NAMALWA (cell line): ENCODE measurements around the gene ZNF407.

Experiments
- DNase-seq: peaks from one replicate; pipeline ENCODE4 v3.0.0-alpha.2; 2015; ENCODE audit warnings: low spot score

ZNF407 gene

DNA sequence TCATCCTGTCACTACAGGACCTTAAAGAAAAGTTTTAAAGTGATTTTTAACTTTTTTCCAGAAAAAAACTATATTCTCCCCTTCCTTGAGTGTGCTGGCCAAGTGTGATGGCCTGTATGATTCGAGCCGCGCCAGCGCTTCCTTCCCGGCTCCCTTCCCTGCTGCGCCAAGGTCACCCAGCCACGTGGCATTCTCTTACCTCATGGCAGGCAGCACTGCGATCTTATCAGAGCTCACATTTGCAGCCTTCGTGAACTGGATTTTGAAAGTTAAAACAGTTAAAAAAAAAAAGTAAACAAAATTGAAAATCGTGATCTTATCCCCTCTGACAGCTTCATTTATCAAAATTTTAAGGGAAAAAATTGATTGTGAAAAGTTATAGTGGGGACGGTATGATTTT, 331.4 kb downstream of the ZNF407 start:
- DNase-seq, result no peak

- DNase-seq, result no peak
Measured at GRCh38 chr18:74930616-74931015, 332.9 kb downstream of the ZNF407 start.

DNA sequence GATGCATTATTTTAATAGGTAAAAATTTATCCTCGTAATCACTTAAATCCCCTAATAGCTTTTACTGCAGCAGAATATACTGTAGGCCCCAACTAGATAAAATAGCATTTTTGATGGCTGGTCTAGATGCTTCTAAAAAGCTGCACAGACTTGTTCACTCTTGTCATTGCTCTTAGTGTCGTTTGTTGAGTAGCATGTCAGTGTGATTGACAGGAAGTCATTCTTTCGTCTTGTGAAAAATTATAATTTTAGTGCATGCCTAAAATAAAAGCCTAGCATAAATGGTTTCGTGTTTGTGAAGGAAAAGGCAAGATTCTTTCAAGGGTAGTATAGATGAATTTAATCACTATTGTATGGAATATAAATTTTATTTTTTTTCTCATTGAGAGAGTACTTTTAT, 336.3 kb downstream of the ZNF407 start:
- no peak for DNase-seq

- no peak for DNase-seq
Measured at GRCh38 chr18:74935434-74935833, 337.8 kb downstream of the ZNF407 start.

DNA sequence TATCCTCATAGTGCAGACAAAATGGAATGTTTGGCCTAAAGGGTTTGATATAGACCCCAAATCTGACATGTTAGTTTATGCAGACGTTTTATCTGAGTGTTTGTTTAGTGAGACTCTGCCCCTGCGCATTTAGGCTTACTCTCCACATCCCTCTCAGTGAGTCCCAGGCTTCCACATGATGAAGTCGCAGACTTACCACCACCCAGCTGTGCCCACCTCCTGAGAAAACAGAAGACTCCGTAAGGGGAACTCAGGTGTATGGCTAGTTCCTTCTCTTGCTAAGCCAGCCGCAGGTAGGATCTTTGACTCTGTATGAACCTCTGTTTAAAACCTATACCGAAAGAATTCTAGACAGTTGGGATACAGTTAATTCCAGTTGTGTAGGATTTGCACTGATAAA, 338.7 kb downstream of the ZNF407 start:
- DNase-seq, result no peak

- DNase-seq, result no peak
Measured at GRCh38 chr18:74937291-74937690, 339.6 kb downstream of the ZNF407 start.

- no peak for DNase-seq
Measured at GRCh38 chr18:74940856-74941255, 343.2 kb downstream of the ZNF407 start.

DNA sequence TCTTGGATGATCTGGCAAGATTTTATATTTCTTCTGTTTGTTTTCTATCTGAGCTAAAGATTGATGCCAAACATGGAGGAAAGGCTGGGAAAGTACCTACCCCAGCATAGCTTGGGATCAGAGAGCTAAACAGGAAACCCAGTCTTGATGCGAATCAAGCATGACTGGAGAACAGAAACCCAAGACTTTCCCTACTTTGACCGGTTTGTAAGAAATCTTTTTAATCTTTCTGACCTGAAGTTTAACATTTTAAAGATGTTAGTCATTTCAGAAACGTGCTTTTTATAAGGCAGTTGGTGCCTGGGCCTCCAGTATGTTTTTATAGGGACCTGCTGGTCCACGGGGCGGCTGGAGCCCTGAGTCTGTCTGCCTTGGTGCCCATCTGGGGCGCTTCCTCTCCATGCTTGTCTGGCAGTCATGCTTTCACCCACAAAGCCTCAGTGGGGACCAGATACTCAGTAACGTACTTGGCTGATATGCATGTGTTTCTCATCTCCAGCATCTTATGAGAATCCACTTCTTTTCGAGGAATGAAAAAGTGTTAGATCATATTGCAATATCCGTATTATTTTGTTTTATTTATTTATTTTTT, 344.7 kb downstream of the ZNF407 start:
- no peak for DNase-seq

DNA sequence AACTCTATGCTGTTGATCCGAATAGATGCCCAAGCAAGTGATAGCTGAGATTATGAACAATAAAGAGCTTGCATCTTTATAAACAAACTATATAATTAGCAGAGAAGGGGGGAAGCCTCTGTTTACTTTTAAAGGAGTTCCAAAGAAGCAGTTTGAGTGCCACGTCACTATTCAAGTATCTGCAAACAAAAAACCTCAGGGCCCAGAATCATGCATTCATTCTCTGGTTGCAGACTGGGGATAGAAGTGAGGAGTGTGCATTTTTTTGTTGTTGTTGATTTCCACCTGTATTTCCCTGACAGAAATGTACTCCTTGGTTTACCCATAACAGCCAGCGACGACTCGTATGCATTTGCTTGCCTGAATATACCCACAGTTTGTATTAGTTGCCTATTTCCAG, 347.0 kb downstream of the ZNF407 start:
- DNase-seq, result no peak

- no peak for DNase-seq
Measured at GRCh38 chr18:74945774-74946545, 348.3 kb downstream of the ZNF407 start.

DNA sequence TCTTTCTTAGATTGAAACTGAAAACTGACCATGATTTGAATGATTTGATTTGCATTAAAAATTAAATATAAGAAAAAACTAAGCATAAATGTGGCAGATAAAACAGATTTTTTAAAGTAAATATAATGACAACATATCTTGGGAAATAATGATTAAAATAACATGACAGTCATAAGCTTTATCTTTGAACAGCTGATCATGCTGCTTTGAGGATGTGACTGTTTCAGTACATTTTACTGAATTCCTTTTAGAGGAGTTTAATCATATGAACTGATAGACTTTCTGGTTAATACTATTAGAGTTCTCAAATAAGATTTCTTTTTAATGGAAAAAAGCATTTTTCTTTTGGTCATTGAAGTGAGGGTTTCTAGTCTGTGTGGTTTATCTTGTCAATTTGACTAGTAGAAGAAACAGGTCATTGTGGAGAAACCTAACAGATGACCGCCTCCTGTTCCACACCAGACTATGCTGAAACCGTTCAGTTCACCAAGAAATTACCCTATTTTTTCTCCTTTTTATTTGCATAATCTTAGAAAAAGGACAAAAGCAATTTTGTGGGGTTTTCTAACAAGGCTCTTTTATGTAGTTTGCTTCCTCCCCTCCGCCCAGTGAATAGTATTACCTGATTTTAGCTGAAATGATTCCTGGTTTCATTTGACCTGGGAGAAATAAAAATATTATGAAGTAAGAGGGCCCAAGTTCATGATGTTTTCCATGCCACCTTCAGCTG, 349.1 kb downstream of the ZNF407 start:
- DNase-seq, result no peak

GRCh38 chr18:74947417-74947816, 349.7 kb downstream of the ZNF407 start:
- DNase-seq, result no peak

DNA sequence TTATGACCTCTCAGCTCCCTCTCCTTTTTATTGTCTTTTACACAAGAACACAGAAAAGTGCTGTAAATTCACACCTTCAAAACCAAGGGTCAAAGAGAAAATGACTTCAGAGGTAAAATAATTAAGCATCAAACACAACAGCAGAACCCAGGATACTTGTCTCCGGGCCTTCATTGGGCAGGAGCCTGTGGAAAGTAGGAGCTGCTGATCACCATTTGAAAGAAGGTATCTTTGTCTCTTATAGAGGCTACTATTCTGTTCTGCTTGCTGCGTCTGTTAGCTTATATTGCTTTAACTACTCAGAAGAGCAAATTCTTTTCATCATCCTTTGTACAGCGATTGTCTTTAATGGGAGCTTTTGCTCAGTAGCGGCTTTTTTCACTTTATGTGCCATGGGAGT, 350.2 kb downstream of the ZNF407 start:
- DNase-seq, result no peak

DNA sequence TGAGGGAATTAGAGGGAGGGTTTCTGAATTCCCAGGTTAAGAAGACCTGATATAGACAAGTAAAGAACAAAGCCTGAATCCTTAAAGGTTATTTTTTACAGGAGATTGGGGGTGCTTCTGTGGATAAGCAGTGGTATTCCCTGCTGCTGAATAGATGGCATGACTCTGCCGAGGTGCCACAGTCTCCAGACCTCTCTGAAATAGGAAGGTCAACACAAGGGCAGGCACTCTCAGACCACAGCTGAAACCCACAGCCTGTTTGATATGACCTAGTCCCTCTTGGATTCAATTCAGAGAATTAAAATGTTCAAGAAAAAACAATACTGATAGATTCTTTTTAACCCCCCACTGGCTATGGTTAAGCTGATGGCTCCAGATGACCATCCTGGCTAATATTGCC, 351.9 kb downstream of the ZNF407 start:
- no peak for DNase-seq

DNA sequence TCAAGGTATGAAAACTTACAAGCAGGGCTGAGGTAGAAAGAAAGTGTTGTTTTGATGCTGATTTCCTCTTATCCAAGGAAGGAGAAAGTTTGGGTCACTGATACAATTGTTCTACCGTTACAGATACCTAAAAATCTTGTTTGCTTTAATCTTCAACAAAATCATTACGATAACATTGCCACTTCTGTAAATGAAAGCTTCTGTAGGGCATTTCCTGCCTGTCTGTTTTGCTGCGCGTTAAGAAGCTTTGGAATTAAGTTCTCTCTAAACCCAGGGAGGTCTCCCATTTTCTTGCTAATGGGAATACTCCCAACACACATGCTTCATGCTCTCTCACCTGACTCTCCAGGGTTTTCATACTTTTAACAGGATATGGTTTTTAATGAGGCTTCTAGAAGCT, 352.8 kb downstream of the ZNF407 start:
- DNase-seq, result no peak

DNA sequence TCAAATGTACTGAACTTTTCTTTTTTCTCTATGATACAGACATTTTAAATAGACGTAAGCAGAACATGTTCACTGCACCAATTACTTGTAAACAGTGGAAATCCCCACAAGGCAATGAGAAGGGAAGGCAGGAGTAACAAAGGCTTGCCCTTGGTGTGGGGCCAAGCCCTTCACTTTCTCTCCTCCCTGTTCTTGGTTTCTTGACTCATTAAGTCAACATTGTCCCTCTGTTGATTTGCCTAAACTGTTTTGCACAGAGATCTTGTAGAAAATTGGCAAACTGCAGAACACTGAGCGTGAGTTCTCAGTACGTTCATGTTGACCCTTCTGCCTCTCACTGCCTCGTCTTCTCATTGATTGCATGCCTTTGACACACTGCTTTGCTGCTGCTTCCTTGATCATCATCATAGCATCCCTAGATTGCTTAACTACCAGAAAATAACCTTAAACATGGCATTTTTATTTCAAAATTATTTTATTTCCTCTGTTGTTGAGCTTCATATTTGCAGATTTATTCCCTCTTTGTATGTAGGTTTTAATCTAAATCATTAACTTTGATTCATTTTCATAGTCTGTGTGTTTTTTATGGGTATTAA, 353.6 kb downstream of the ZNF407 start:
- no peak for DNase-seq

DNA sequence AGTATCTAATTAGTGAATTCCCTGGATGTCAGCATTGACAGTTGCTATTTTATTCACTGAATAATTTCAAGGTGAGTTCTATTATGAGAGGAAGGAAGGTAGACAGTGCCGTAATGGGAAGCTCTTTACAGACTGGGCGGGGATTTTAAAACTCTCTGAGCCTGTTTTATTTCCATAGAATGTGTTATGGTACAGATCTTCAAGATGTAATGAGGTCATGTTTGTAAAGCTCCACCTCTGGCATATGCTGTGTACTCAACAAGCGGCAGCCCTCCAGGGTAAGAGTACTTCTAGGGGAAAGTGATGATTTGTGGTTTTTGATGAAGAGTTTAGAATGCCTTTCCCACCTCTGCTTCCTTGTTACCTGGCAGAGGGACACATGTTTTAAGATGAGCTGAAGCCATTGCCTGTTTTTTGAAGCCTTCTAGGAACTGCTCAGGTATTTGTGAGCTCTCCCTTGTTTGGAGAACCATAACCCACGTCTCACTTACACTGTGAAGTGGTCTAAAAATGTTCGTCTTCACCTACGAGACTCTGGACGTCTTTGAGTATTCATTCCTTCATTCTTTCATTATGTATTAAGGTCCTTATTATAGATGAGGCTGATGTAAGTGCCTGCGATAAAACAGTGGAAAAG, 360.0 kb downstream of the ZNF407 start:
- DNase-seq, result no peak

DNA sequence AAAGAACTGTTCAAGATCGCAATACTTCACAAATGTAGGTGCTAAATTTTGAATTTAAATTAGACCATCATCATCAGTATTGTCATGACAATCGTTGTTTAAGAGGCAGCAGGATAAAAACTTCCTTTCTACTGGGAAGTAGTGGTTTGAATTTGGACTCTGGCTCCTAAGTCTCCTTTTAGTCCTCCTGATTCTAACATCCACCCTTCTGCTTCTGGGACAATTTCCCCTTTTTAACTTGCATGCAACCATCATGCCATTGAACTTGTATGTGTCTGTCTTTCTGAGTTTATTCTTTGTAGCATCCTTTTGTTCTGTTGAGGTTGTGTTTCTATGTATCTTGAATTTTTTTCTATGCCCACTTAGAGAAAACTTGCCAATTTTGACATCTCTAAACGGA, 361.5 kb downstream of the ZNF407 start:
- DNase-seq, result no peak

DNA sequence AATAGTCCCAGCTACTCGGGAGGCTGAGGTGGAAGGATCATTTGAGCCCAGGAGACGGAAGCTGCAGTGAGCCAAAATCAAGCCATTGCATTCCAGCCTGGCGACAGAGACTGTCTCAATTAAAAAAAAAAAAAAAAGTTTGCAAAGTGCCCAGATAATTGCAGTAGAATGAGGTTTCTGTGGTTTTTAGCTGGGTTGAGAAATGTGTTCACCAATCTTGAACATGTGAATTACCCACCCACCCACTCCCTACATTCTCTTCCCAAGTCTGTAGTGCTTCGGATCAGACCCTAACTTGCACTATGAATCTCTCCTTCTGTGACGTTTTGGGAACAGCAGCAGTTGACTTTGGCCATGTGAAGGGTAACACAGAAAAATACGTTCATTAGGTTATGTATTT, 363.9 kb downstream of the ZNF407 start:
- DNase-seq, result no peak

GRCh38 chr18:74963820-74964446, 366.3 kb downstream of the ZNF407 start:
- peak; percentile 52 for DNase-seq

DNA sequence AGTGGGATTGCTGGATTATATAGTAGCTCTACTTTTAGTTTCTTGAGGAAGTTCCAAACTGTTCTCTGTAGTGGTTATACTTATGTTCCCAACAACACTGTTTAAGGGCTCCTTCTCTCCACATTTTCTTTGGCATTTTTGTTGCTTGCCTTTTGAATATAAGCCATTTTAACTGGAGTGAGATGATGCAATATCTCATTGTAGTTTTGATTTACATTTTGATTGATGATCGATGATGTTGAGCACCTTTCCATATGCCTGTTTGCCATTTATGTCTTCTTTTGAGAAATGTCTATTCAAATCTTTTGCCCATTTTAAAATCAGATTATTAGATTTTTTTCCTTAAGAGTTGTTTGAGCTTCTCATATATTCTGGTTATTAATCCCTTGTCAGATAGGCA, 368.0 kb downstream of the ZNF407 start:
- DNase-seq, result no peak

- DNase-seq, result no peak
Measured at GRCh38 chr18:74967438-74967837, 369.8 kb downstream of the ZNF407 start.
